GM19023 (cell line): ENCODE data around the gene LKAAEAR1.

Source experiments
- ATAC-seq: cut with Tn5 transposase; IDR thresholded peaks from one replicate; pipeline ENCODE4 v1.9.1; 2021; ENCODE audit warnings: mild to moderate bottlenecking, moderate library complexity; ENCODE audit not compliant: unreplicated experiment

The LKAAEAR1 gene

GRCh38 chr20:64039293-64040160, 44.7 kb downstream of the LKAAEAR1 start:
- peak; percentile 3 for ATAC-seq

DNA sequence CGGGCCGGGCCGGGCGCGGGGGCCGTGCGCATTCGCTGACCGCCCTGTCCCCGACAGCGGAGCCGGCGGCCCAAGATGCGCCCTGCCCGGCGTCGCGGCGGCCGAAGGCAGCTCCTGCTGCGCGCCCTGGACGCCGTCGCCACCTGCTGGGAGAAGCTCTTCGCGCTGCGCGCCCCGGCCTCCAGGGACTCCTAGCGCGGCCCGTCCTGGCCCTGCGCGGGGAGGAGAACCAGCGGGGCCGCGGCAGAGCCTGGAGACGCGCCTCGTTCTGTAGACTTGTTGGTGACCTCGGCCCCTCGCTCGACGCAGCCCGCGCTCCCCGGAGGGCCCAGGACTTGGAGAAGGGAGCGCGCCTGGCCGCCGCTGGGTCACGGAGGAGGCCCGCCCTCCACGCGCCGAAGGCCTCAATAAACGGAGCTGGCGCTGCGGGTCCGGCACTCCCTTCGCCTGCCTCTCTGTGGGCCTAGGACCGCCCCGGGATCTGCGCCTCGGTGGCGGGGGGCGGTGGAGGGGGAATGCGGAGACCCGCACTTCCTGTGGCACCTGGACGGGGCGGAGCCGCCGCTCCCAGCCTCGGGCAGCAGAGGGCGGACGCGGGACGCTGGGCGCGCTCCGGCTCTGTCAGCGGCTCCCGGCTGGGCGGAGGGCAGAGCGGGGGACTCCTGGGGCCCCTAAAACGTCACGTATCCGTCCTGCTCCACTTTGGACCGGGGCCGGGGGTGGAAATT, 45.5 kb downstream of the LKAAEAR1 start:
- ATAC-seq = peak; percentile 55

- ATAC-seq = peak; percentile 24
These were observed 46.0 kb downstream of the LKAAEAR1 start for GRCh38 chr20:64038224-64038564.

DNA sequence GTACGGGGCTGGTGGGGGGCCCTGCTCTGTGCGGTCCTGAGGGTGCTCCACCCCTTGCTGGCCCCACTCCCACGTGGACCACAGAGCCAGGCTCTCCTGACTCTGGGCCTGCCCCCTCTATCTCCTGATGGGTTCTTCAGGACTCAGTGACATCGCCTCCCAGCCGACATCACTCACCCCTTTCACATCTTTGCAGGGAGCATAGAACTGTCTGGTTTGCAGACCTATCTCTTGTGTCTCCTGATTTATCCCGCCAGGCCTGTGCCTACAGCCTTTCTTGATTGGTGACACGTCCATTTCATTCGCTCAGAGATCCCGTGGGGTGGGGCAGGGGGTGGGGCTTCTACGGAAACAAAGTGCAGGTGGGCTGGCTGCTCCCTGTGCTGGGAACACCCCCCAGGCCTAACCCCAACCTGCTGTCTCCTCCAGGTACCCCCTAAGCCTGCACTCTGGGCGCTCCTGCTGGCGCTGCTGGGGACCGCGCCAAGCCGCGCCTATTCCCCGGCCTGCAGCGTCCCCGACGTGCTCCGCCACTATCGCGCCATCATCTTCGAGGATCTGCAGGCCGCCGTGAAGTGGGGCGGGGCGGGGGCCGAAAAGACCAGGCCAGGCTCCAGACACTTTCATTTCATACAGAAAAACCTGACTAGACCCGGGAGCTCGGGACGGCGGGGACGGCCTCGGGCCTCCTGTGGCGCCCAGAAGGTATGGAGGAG, 46.5 kb downstream of the LKAAEAR1 start:
- ATAC-seq = no peak

- ATAC-seq = no peak
These were observed 47.0 kb downstream of the LKAAEAR1 start for GRCh38 chr20:64037199-64037497.

DNA sequence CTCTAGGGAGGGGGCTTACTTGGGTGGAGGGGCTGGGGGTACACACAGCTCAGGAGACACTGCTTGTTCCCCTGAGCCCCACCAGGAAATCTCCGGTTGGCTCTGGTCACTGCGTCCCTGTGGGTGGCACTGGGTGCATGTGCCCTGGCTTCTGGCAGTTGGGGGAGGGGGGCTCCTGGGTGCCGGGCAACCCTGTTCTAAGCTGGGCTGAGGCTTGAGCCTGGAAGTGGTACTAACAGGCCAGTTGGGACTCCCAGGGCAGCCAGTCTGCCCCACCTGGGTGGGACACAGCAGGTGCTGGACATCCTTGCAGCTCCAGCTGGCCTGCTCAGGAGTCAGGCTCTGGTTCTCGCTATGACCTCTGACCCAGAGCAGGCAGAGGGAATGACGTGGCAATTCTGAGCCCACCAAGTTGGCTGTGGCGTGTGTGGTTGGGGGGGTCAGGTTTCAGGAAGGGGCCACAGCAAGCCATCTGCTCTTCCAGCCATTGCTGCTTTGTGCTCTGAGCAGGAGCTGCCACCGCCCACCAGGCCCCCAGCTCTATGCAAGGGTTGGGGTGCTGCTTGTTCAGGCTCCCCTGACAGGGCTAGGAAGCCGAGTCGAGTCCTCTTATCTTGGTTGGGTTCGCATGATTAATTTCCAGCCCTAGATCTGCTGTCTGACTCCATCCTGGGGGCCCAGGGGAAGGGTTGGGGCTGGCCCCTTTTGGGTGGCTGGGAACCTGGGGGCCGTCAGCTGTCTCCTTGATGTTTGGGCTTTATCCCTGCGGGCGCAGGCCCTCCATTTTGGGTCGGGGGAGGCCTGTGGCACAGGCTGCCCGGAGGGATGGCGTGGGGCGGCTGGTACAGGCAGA, 47.6 kb downstream of the LKAAEAR1 start:
- no peak for ATAC-seq

DNA sequence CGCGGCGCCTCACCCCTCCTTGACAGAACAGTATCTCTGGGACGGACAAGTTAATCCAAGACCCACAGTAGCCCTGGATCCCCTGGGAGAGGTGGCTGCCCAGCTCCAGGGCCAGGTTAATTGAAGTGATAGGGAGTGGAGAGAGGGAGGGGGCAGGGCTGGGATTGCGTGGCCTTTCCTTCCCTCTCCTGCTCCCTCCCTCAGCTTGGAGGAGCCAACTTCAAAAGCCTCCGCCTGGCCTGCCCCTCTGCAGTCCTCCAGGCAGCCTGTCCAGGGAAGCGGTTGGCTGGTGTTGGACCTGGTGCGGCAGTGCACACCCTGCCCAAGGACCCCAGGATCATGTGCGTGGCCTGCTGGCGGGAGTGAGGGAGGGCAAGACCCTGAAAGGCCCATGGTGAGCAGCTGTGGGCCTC, 48.3 kb downstream of the LKAAEAR1 start, which contains the start of gene C20orf204:
Gene C20orf204, plus strand, starts transcription at position 250 of the 413 bp plus-strand sequence. Its CDS starts 142 bp downstream, at position 392.
- ATAC-seq = no peak

GRCh38 chr20:64035066-64035932, 48.9 kb downstream of the LKAAEAR1 start:
- ATAC-seq = no peak

- ATAC-seq = no peak
These were observed 50.2 kb downstream of the LKAAEAR1 start for GRCh38 chr20:64033981-64034493.
